ENCODE measurements around the gene SNX20. TPM values are rescaled to one million over a fixed set of nuclear protein-coding genes. Genes with fewer than 3 reads are reported as not detected.

The SNX20 gene
- total RNA-seq, 1 donor from 2014 or later = not detected

DNA sequence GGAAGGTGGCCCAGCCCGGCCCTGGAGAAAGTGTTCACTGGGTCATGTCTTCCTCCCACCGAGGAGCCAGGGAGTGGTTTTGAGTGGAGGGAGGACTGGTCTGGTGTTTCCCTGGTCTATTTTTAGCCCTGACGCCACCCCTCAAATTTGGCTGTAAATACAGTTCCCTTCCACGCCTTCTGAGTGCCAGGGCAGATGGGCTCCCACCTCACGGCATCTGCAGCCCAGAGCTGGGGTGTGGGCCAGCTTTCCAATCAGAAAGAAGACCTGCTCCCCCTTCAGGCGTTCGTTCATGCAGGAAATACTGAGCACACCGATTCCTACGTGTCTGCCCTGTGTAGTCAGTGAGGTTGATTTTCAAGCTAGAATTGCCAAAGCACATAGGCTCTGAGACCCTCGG, 53.7 kb downstream of the SNX20 start:
- H3K27me3 Mint-ChIP-seq (ENCODE audit: low read depth, unreplicated experiment) = peaks cover 41% of the 10 kb centered on the region
- DNase-seq (ENCODE audit: low read depth) (peak; percentile 16), FAIRE-seq (no peak)
- Histone ChIP-seq H3K4me3 (ENCODE audit: insufficient read depth, low read depth, low read length) (no peak overlapping the region), H3K27me3 (ENCODE audit: insufficient read depth, low read length) (no peaks in the 10 kb centered on the region), H4K20me1 (ENCODE audit: insufficient read depth, low read length) (no peaks in the 10 kb centered on the region), H3K9me3 (ENCODE audit: insufficient read depth, low read depth, low read length) (no peaks in the 10 kb centered on the region), H3K9ac (ENCODE audit: low read length) (no peak overlapping the region), H2AFZ (ENCODE audit: low read depth, low read length) (no peak overlapping the region), H3K27ac (ENCODE audit: low read depth, low read length) (no peak overlapping the region), H3K79me2 (ENCODE audit: insufficient read depth, low read length) (no peaks in the 10 kb centered on the region), H3K4me2 (ENCODE audit: low read length) (no peak overlapping the region), H3K4me1 (ENCODE audit: insufficient read depth, low read length) (no peaks in the 10 kb centered on the region), H3K36me3 (ENCODE audit: insufficient read depth, low read length) (no peaks in the 10 kb centered on the region)
- no peak overlapping the region for H3K27ac Mint-ChIP-seq (ENCODE audit: unreplicated experiment)
- H3K4me3 Mint-ChIP-seq (ENCODE audit: unreplicated experiment) = no peak overlapping the region
- TF ChIP-seq, protein P1, sequence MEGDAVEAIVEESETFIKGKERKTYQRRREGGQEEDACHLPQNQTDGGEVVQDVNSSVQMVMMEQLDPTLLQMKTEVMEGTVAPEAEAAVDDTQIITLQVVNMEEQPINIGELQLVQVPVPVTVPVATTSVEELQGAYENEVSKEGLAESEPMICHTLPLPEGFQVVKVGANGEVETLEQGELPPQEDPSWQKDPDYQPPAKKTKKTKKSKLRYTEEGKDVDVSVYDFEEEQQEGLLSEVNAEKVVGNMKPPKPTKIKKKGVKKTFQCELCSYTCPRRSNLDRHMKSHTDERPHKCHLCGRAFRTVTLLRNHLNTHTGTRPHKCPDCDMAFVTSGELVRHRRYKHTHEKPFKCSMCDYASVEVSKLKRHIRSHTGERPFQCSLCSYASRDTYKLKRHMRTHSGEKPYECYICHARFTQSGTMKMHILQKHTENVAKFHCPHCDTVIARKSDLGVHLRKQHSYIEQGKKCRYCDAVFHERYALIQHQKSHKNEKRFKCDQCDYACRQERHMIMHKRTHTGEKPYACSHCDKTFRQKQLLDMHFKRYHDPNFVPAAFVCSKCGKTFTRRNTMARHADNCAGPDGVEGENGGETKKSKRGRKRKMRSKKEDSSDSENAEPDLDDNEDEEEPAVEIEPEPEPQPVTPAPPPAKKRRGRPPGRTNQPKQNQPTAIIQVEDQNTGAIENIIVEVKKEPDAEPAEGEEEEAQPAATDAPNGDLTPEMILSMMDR (IDR thresholded peaks at IDR 0.05; ENCODE audit: insufficient read depth, low read depth, low read length) = no peak
- TF ChIP-seq EZH2 (IDR thresholded peaks at IDR 0.05; ENCODE audit: insufficient read depth, low read length) = no peak
- H3K9me3 Mint-ChIP-seq (ENCODE audit: unreplicated experiment) = peaks cover 3% of the 10 kb centered on the region
- peaks cover 12% of the 10 kb centered on the region for H3K36me3 Mint-ChIP-seq (ENCODE audit: low read depth, unreplicated experiment)
- H3K4me1 Mint-ChIP-seq (ENCODE audit: low read depth, unreplicated experiment) = no peaks in the 10 kb centered on the region

DNA sequence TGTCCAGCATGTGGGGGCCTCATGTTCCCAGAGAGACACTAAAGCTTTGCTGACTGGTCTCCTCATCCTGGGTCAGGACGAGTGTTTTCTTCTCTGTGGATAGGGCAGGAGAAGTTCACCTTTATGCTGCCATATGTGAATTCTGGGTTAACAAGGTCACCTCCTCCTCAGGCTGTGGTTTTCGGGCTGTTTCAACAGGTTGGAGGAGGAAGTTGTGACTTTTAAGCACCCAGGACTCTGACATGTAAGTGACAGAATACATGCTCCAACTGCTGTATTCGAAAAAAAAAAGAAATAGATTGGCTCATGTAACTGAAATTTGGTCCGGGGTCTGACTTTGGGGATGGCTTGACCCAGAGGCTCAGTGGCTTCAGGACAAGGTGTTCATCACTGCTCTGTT, 54.2 kb downstream of the SNX20 start:
- no peak for FAIRE-seq
- peaks cover 39% of the 10 kb centered on the region for H3K27me3 Mint-ChIP-seq (ENCODE audit: low read depth, unreplicated experiment)
- peaks cover 1% of the 10 kb centered on the region for H3K9me3 Mint-ChIP-seq (ENCODE audit: unreplicated experiment)

DNA sequence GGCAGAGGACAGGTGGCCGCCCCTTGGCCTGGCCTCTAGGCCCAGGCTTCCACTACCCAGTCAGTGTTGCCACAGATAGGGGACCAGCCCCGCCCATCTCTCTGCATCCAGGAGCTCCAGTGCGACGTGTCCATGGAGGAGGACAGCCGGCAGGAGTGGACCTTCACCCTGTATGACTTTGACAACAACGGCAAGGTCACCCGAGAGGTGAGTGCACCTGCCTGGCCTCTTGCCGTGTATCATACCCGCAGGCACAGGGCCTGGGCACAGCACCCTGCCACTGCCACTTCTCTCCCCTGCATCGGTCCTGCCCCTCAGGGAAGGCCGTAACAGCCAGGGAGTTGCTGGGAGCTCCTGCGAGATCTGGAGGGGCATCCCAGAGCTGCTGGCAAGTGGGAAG, 55.7 kb downstream of the SNX20 start:
- Histone ChIP-seq H3K9me3 (ENCODE audit: insufficient read depth, low read depth, low read length) (peaks cover 2% of the 10 kb centered on the region), H3K9ac (ENCODE audit: low read length) (no peak overlapping the region), H3K4me1 (ENCODE audit: insufficient read depth, low read length) (no peaks in the 10 kb centered on the region), H3K27ac (ENCODE audit: low read depth, low read length) (no peak overlapping the region), H3K27me3 (ENCODE audit: insufficient read depth, low read length) (no peaks in the 10 kb centered on the region), H3K4me2 (ENCODE audit: low read length) (no peak overlapping the region), H3K36me3 (ENCODE audit: insufficient read depth, low read length) (no peaks in the 10 kb centered on the region), H4K20me1 (ENCODE audit: insufficient read depth, low read length) (no peaks in the 10 kb centered on the region), H3K79me2 (ENCODE audit: insufficient read depth, low read length) (no peaks in the 10 kb centered on the region), H3K4me3 (ENCODE audit: insufficient read depth, low read depth, low read length) (no peak overlapping the region), H2AFZ (ENCODE audit: low read depth, low read length) (no peak overlapping the region)
- Mint-ChIP-seq H3K4me3 (ENCODE audit: unreplicated experiment) (no peak overlapping the region), H3K4me1 (ENCODE audit: low read depth, unreplicated experiment) (no peaks in the 10 kb centered on the region), H3K27me3 (ENCODE audit: low read depth, unreplicated experiment) (peaks cover 32% of the 10 kb centered on the region), H3K36me3 (ENCODE audit: low read depth, unreplicated experiment) (peaks cover 8% of the 10 kb centered on the region), H3K27ac (ENCODE audit: unreplicated experiment) (no peak overlapping the region), H3K9me3 (ENCODE audit: unreplicated experiment) (peaks cover 1% of the 10 kb centered on the region)
- FAIRE-seq (no peak), DNase-seq (ENCODE audit: low read depth) (no peak)
- TF ChIP-seq, protein P1 (IDR thresholded peaks at IDR 0.05; ENCODE audit: insufficient read depth, low read depth, low read length) = no peak
- no peak for TF ChIP-seq EZH2 (IDR thresholded peaks at IDR 0.05; ENCODE audit: insufficient read depth, low read length)

More for the DNA sequence above, 54.2 kb downstream of the SNX20 start:
- Mint-ChIP-seq H3K27ac (ENCODE audit: unreplicated experiment) (no peak overlapping the region), H3K4me1 (ENCODE audit: low read depth, unreplicated experiment) (no peaks in the 10 kb centered on the region), H3K4me3 (ENCODE audit: unreplicated experiment) (no peak overlapping the region), H3K36me3 (ENCODE audit: low read depth, unreplicated experiment) (peaks cover 10% of the 10 kb centered on the region)
- no peak overlapping the region for H2AFZ ChIP-seq (ENCODE audit: low read depth, low read length)
- H3K79me2 ChIP-seq (ENCODE audit: insufficient read depth, low read length) = no peaks in the 10 kb centered on the region
- no peaks in the 10 kb centered on the region for H3K36me3 ChIP-seq (ENCODE audit: insufficient read depth, low read length)
- no peaks in the 10 kb centered on the region for H4K20me1 ChIP-seq (ENCODE audit: insufficient read depth, low read length)
- no peak overlapping the region for H3K27ac ChIP-seq (ENCODE audit: low read depth, low read length)
- DNase-seq (ENCODE audit: low read depth) = no peak
- no peak overlapping the region for H3K9ac ChIP-seq (ENCODE audit: low read length)
- H3K27me3 ChIP-seq (ENCODE audit: insufficient read depth, low read length) = no peaks in the 10 kb centered on the region
- no peak overlapping the region for H3K4me3 ChIP-seq (ENCODE audit: insufficient read depth, low read depth, low read length)
- H3K9me3 ChIP-seq (ENCODE audit: insufficient read depth, low read depth, low read length) = no peaks in the 10 kb centered on the region
- TF ChIP-seq EZH2 (IDR thresholded peaks at IDR 0.05; ENCODE audit: insufficient read depth, low read length) = no peak
- TF ChIP-seq, protein P1 (IDR thresholded peaks at IDR 0.05; ENCODE audit: insufficient read depth, low read depth, low read length) = no peak
- no peak overlapping the region for H3K4me2 ChIP-seq (ENCODE audit: low read length)
- H3K4me1 ChIP-seq (ENCODE audit: insufficient read depth, low read length) = no peaks in the 10 kb centered on the region

Data from astrocyte (in vitro differentiated cells and primary cell).